Measurements from ENCODE around the gene GTF3C5.

DNA sequence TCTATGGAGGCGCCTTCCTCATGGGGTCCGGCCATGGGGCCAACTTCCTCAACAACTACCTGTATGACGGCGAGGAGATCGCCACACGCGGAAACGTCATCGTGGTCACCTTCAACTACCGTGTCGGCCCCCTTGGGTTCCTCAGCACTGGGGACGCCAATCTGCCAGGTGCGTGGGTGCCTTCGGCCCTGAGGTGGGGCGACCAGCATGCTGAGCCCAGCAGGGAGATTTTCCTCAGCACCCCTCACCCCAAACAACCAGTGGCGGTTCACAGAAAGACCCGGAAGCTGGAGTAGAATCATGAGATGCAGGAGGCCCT, 34.2 kb downstream of the GTF3C5 start:
- TF ChIP-seq, protein P1, sequence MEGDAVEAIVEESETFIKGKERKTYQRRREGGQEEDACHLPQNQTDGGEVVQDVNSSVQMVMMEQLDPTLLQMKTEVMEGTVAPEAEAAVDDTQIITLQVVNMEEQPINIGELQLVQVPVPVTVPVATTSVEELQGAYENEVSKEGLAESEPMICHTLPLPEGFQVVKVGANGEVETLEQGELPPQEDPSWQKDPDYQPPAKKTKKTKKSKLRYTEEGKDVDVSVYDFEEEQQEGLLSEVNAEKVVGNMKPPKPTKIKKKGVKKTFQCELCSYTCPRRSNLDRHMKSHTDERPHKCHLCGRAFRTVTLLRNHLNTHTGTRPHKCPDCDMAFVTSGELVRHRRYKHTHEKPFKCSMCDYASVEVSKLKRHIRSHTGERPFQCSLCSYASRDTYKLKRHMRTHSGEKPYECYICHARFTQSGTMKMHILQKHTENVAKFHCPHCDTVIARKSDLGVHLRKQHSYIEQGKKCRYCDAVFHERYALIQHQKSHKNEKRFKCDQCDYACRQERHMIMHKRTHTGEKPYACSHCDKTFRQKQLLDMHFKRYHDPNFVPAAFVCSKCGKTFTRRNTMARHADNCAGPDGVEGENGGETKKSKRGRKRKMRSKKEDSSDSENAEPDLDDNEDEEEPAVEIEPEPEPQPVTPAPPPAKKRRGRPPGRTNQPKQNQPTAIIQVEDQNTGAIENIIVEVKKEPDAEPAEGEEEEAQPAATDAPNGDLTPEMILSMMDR (IDR thresholded peaks at IDR 0.05): no peak
- no peak for TF ChIP-seq POLR2A (IDR thresholded peaks at IDR 0.05)

Data from right lobe of liver (tissue), 4 donors.